AG04449 (cell line): ENCODE measurements around the gene MLXIP.
"Not testable (repeated sequence)": the region's sequence is repeated elsewhere in the genome, so short reads cannot be mapped to it uniquely, and the experiment has no call there.

Source experiments
- CTCF ChIA-PET: fragments of 350-600 bp; formaldehyde crosslinking; extraction: SDS; loops from one replicate; lab custom pipeline; 2021; ENCODE audit warnings: antibody characterized with exemption; lab: Yijun Ruan, JAX
- POLR2A ChIA-PET: fragments of 400-600, 350-600 bp; formaldehyde crosslinking; extraction: SDS; loops from one replicate; lab custom pipeline; 2020; ENCODE audit warnings: antibody characterized with exemption, inconsistent platforms; lab: Yijun Ruan, JAX
- DNase-seq: peaks from one replicate; pipeline ENCODE4 v3.0.0-alpha.2; 2010; ENCODE audit warnings: low read depth, low spot score
- H3K4me3 ChIP-seq: 2 replicates; pipeline ENCODE4 v1.5.1; 2011; ENCODE audit warnings: low read depth, mild to moderate bottlenecking, control low read depth, low read length
- TF ChIP-seq, protein P1 (sequence below): IDR thresholded peaks from one replicate; pipeline ENCODE4 v1.5.1; 2011; ENCODE audit warnings: mild to moderate bottlenecking, moderate library complexity, low read length, control low read depth, inconsistent platforms; ENCODE audit not compliant: insufficient read depth; ENCODE audit errors: missing control alignments

Gene MLXIP

DNA sequence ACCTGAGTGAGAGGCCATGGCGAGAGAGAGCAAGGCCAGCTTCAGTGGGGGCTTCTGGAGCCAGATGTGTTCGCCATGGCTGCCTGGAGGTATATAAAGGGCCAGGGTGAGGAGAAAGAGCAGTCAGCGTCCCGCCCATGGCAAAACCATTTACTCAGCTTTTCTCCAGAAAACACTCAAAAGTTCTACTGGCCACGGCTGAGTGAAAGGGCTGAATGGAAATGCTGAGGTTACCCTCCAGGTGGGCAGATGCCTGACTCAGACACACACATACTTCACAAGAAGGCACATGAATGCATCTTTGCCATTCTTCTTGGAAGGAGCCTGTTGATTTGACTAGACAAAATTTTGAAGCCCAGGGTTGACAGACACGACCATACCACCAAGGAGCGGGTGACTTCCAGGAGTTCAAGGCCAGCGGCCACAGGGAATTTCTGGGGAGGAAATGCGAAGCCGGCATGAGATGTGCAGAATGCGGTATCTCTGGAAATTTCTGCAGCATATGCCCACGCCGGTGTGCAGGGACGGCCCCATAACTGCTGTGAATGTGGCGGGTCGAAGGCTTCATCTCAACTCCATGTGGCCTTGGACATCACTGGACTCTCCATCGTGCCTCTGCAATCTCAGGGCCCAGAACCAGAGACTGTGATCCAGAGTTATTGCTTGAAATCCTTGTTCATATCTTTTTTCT, 95.7 kb downstream of the MLXIP start, which contains the start of gene IL31:
IL31 (minus strand) TSS at position 67 of the 691 bp plus-strand sequence; CDS start at position 18, 49 bp downstream.
- TF ChIP-seq, protein P1, sequence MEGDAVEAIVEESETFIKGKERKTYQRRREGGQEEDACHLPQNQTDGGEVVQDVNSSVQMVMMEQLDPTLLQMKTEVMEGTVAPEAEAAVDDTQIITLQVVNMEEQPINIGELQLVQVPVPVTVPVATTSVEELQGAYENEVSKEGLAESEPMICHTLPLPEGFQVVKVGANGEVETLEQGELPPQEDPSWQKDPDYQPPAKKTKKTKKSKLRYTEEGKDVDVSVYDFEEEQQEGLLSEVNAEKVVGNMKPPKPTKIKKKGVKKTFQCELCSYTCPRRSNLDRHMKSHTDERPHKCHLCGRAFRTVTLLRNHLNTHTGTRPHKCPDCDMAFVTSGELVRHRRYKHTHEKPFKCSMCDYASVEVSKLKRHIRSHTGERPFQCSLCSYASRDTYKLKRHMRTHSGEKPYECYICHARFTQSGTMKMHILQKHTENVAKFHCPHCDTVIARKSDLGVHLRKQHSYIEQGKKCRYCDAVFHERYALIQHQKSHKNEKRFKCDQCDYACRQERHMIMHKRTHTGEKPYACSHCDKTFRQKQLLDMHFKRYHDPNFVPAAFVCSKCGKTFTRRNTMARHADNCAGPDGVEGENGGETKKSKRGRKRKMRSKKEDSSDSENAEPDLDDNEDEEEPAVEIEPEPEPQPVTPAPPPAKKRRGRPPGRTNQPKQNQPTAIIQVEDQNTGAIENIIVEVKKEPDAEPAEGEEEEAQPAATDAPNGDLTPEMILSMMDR: no peak
- CTCF ChIA-PET: no interaction called here
- no peak within 1 kb of the TSS for H3K4me3 ChIP-seq
- POLR2A ChIA-PET: no interaction called here
- DNase-seq: no peak

GRCh38 chr12:122176473-122176872, 97.9 kb downstream of the MLXIP start:
- POLR2A ChIA-PET, H3K4me3 ChIP-seq, DNase-seq: not testable (repeated sequence)
- CTCF ChIA-PET: interaction anchor here (1.2 kb wide), 1 partner anchor 18 kb away, joined by 3 read pairs; no protein-coding TSS in a partner anchor

DNA sequence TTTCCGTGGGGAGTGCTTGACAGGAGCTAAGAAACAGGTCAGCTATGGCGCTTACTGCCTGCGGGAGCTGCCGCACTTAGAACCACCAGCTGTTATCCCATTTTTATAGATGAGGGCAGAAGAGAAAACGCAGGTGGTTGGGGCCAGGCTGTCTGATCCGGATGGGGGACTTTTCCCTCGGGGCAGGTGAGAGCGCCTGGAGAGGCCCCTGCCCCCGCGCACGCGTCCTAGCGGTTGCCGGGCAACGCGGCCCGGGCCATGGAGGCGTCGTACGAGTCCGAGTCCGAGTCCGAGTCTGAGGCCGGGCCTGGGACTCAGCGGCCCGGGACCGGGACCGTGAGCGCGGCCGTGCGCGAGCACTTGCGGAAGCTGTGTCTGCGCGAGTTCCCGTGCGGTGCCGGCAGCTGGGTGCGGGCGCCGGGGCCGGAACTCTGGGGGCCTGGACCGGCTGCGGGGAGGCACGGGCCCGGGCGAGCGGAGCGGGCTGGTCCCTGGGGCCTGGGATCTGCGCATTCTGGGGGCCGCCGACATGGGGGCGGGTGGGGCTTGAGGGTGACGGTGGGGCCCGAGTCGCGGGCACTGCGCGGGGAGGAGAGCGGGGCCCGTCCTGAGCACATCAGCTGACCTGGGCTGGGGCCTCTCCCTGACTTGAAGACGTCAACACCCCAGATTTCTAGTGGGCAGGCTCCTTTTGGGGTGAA, 104.5 kb downstream of the MLXIP start, which contains the start of gene LRRC43:
LRRC43 (plus strand) TSS at position 237 of the 701 bp plus-strand sequence; CDS start at position 259, 22 bp downstream.
- ChIA-PET POLR2A (interaction anchor here (0.6 kb wide), 1 partner anchor 824 kb away, joined by 3 read pairs; no protein-coding TSS in a partner anchor), CTCF (interaction anchor here (1.1 to 1.7 kb wide), 3 partner anchors 9 to 129 kb away, joined by 3 to 5 read pairs (median 3); no protein-coding TSS in a partner anchor)
- DNase-seq: no peak
- peak within 1 kb of the TSS; percentile 54 for H3K4me3 ChIP-seq
- TF ChIP-seq, protein P1: no peak

DNA sequence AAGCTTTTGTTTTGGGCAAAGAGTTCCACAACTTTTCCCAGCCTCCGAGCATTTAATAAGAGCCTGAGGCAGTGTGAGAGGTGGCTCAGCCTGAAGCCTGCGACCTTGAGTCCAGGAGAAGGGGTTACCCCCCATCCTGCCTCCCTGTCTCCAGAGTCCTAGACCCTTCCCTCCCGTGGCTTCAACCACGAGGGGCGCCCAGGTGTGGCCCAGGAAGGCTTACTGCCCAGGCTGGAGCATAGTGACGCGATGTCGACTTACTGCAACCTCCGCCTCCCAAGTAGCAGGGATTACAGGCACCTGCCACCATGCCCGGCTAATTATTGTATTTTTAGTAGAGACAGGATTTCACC, 105.0 kb downstream of the MLXIP start:
- CTCF ChIA-PET: interaction anchor here (0.9 to 1.7 kb wide), 2 partner anchors 9 to 17 kb away, joined by 3 to 5 read pairs; no protein-coding TSS in a partner anchor

DNA sequence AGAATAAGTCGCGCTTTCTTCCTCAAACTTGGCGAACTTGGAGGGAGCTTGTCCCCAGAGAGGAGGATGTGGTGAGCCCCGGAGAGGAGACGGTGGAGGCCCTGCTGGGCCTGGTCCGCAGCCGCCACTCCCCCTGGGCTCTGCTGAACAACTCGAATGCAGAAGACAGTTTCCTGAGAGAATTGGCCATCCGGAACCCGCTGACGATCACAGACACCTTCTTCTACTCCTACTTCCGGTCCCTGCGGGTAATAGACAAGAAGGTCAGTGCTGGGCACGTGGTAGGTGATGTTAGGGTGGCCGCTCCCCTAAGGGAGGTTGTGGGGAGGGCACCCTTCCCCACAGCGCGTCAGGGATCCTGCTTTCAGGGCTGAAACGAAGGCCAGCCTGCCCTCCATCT, 106.0 kb downstream of the MLXIP start:
- TF ChIP-seq, protein P1: no peak
- POLR2A ChIA-PET: no interaction called here
- CTCF ChIA-PET: interaction anchor here (0.9 kb wide), 1 partner anchor 18 kb away, joined by 3 read pairs; no protein-coding TSS in a partner anchor

More for the DNA sequence above, 105.0 kb downstream of the MLXIP start:
- no peak for DNase-seq
- POLR2A ChIA-PET: no interaction called here
- TF ChIP-seq, protein P1: no peak
- peak overlapping the region; percentile 54 for H3K4me3 ChIP-seq

DNA sequence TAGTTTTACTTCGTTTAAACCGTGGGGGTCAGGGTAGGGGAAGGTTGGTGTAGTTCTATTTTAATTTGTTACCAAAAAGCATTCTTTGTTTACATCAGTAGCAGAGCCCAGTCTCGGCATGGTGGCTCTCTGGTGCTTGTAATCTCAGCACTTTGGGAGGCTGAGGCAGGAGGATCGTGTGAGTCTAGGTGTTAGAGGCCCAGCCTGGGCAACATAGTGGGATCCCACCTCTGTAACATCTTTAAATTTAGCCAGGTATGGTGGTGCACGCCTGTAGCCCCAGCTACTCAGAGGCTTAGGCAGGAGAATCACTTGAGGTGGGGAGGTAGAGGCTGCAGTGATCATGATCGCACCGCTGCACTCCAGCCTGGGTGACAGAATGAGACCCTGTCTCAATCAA, 106.5 kb downstream of the MLXIP start:
- ChIA-PET CTCF (no interaction called here), POLR2A (no interaction called here)
- DNase-seq: no peak
- H3K4me3 ChIP-seq: no peak overlapping the region
- TF ChIP-seq, protein P1: no peak

More for the DNA sequence above, 106.0 kb downstream of the MLXIP start:
- H3K4me3 ChIP-seq: no peak overlapping the region
- no peak for DNase-seq
